Activated CD4-positive, alpha-beta T cell treated with anti-CD3 and anti-CD28 coated beads, Interleukin-2, amount 10 ng/mL, durations not matched to agents 7 days and 5 days (primary cell): Measurements from ENCODE around the gene PRR30. TPM values are rescaled to one million over a fixed set of nuclear protein-coding genes. Genes with fewer than 3 reads are reported as not detected.
"Not testable (repeated sequence)": the region's sequence is repeated elsewhere in the genome, so short reads cannot be mapped to it uniquely, and the experiment has no call there.

Experiments
- CTCF ChIA-PET: fragments of 350-600 bp; sonication (Branson Sonifier 250); formaldehyde crosslinking; loops from one replicate; lab custom pipeline; 2021; ENCODE audit warnings: antibody characterized with exemption; lab: Charles Lee
- POLR2A ChIA-PET: fragments of 350-600 bp; sonication (Branson Sonifier 250); formaldehyde crosslinking; loops from one replicate; lab custom pipeline; 2021; ENCODE audit warnings: antibody characterized with exemption; lab: Charles Lee
- DNase-seq: peaks from one replicate; pipeline ENCODE4 v3.0.0-alpha.2; 2020
- H3K27ac Mint-ChIP-seq: one replicate; pipeline ENCODE4 v1.8.0; 2021; ENCODE audit warnings: mild to moderate bottlenecking, moderate library complexity, mixed read lengths
- H3K27me3 Mint-ChIP-seq: one replicate; pipeline ENCODE4 v1.8.0; 2021; ENCODE audit warnings: mixed read lengths
- H3K36me3 Mint-ChIP-seq: one replicate; pipeline ENCODE4 v1.8.0; 2021; ENCODE audit warnings: low read depth, mixed read lengths
- H3K4me1 Mint-ChIP-seq: one replicate; pipeline ENCODE4 v1.8.0; 2021; ENCODE audit warnings: mixed read lengths
- H3K4me3 Mint-ChIP-seq: one replicate; pipeline ENCODE4 v1.8.0; 2021; ENCODE audit warnings: mild to moderate bottlenecking, moderate library complexity, mixed read lengths
- H3K9me3 Mint-ChIP-seq: one replicate; pipeline ENCODE4 v1.8.0; 2021; ENCODE audit warnings: mixed read lengths
- total RNA-seq, 2 experiments: library from RNA; stranded (reverse); gene quantifications; one replicate each; pipeline ENCODE4 v1.2.3, GENCODE V29; 2021

The PRR30 gene
- total RNA-seq, 2 experiments from 2014 or later = not detected

DNA sequence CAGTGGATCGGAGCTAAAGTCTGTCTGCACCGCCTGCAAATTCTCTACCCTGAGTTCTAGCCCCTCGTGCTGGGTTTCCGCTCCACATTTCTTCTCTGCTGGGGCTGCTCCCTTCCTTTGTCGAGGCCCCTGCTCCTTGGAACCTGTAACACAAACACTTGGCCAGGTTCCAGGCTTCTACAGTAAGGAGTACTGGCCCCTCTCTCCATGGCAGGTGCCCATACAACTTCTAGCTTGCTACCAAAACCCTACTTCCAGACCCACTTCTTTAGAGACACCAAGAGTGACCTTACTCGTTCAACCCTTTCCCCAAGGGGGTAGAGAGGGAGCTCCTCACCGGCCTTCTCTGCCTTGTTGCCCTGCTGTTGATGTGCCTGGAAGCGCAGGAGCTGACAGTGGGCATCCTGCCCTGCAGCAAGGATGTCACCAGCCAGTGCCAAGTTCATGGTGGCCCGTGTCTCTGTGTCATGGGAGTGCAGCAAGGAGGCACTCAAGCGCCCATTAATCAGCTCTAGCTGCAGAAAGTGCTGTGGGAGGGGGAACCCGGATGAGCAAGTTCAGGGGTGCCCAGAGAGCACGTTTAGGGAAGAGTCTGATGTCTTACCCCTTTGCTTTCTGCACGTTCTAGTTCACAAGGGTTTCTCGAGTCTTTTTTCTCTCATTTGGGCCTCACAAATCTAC, 5.9 kb downstream of the PRR30 start:
- Mint-ChIP-seq H3K9me3 (no peaks in the 10 kb centered on the region), H3K36me3 (peaks cover 32% of the 10 kb centered on the region), H3K27ac (peak overlapping the region; percentile 94), H3K4me3 (peak overlapping the region; percentile 79), H3K4me1 (peaks cover 29% of the 10 kb centered on the region), H3K27me3 (no peaks in the 10 kb centered on the region)
- ChIA-PET POLR2A (interaction anchor here (1.2 kb wide), 1 partner anchor 78 kb away, joined by 3 read pairs; the partner anchor contains the start of genes ATRAID and SLC5A6), CTCF (interaction anchor here (0.6 to 2.5 kb wide), 11 partner anchors 9 to 1267 kb away, joined by 3 to 11 read pairs (median 4); partner anchors contain the start of gene ABHD1)
- DNase-seq = peak; percentile 35

DNA sequence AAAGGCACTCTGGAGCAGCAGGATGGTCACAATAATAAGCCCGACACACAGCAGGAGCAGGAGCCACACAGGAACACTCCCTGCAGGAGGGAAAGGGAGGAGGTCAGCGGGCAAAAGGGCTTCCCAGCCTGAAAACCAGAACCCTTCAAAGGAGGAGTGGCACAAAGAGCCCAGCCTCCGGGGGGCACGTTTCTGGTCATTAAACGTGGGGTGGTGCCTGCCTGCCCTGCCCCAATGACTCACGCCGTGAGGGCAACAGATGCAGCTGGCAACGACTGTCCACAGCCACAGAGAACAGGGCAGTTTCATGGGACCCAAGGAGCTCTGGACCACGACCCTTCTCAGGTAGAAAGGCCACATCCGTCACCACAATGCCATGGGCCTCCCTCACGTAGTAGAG, 7.8 kb downstream of the PRR30 start:
- H3K27me3 Mint-ChIP-seq = no peaks in the 10 kb centered on the region
- no peak overlapping the region for H3K27ac Mint-ChIP-seq
- ChIA-PET POLR2A (no interaction called here), CTCF (interaction anchor here (1.1 to 1.2 kb wide), 3 partner anchors 12 to 178 kb away, joined by 3 to 5 read pairs (median 3); partner anchors contain the start of gene CGREF1)
- DNase-seq = no peak
- H3K36me3 Mint-ChIP-seq = peaks cover 32% of the 10 kb centered on the region
- H3K9me3 Mint-ChIP-seq = no peaks in the 10 kb centered on the region
- H3K4me3 Mint-ChIP-seq = no peak overlapping the region
- H3K4me1 Mint-ChIP-seq = peaks cover 29% of the 10 kb centered on the region

DNA sequence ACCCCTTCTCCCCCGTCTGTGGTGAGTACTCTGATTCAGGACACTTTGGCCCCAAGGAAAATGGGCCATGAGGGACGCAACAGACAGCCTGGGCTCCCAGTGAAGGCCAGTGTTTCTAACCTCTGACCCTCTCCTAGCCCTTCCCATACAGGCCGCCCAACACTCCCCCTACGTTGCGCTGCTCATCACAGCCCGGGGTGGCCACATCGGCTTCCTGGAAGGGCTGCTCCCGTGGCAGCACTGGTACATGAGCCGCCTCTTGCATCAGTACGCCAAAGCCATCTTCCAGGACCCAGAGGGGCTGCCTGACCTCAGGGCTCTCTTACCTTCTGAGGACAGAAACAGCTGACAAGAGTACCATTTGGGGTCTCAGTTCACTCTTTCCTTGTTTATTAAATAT, 8.8 kb downstream of the PRR30 start:
- Mint-ChIP-seq H3K4me1 (peaks cover 24% of the 10 kb centered on the region), H3K4me3 (no peak overlapping the region), H3K9me3 (no peaks in the 10 kb centered on the region), H3K27ac (no peak overlapping the region), H3K36me3 (peaks cover 32% of the 10 kb centered on the region), H3K27me3 (no peaks in the 10 kb centered on the region)
- CTCF ChIA-PET = interaction anchor here (1.1 kb wide), 1 partner anchor 179 kb away, joined by 3 read pairs; no protein-coding TSS in a partner anchor
- POLR2A ChIA-PET = no interaction called here
- DNase-seq = no peak

DNA sequence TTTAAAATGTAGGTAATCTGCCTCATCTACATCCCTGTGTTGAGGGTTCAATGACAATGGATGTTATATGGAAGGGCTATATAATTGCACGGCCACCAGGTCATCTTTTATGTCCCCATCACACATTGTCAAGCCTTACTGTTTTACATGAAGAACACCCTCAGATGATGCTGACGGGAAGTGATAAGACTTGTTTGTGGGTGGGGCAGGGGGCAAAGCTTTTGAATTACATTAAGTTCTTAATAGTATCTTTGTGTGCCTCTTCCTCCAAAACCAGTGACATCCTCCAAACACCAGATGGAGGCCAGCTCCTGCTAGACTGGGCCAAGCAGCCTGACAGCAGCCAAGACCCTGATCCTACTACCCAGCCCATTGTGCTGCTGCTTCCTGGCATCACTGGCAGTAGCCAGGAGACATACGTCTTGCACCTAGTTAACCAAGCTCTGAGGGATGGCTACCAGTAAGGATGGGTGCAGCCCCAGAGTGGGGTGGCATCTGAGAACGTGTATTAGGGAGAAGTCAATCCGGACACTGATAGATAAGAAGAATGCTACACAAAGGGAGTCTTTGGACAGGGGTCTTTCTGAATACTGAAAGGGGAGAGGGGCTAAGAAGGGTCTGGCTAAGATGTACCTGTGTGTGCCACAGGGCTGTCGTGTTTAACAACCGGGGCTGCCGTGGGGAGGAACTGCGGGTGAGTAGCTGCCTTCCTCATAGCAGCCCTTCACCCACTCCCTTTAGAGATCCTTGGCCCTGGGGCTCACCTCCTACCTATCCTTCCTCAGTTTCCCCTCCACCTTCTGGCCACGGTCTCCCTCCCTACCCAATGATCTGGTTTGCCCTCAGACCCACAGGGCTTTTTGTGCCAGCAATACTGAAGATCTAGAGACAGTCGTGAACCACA, 10.3 kb downstream of the PRR30 start:
- peaks cover 17% of the 10 kb centered on the region for H3K4me1 Mint-ChIP-seq
- no peaks in the 10 kb centered on the region for H3K27me3 Mint-ChIP-seq
- peaks cover 32% of the 10 kb centered on the region for H3K36me3 Mint-ChIP-seq
- ChIA-PET CTCF (interaction anchor here (0.6 to 1.1 kb wide), 3 partner anchors 28 to 43 kb away, joined by 3 to 5 read pairs (median 3); no protein-coding TSS in a partner anchor), POLR2A (no interaction called here)
- no peak for DNase-seq
- no peak overlapping the region for H3K4me3 Mint-ChIP-seq
- no peaks in the 10 kb centered on the region for H3K9me3 Mint-ChIP-seq
- no peak overlapping the region for H3K27ac Mint-ChIP-seq

DNA sequence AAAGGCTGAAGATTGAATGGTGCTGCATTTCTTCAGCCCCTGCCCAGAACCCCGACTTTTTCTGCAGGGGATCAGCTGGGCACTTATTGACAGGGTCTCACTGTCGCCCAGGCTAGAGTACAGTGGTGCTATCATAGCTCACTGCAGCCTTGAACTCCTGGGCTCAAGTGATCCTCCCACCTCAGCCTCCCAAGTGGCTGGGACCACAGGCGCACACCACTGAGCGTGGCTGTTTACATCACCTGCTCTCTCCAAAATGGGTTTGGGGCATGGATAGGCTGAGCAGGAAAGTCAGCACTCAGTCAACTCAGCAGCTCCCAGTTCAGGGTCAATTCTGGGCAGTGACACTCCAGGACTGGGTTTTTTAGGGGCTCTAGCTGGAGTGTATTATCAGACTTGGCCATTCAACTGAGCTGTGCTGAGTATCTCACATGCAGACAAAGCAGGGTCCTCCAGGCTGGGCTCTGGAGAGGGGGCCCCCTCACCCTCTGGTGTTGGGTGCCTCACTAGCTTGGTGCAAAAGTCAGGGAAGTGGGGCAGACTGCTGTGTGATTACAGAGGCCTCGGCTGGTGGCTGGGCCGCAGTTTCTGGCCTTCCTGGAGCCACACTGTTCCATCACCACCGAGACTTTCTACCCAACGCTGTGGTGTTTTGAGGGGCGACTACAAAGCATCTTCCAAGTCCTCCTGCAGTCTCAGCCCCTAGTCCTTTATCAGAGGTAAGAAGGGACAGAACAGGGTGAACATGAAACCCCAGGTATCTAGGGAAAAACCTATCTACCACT, 11.1 kb downstream of the PRR30 start:
- peaks cover 13% of the 10 kb centered on the region for H3K4me1 Mint-ChIP-seq
- POLR2A ChIA-PET = no interaction called here
- peaks cover under 1% of the 10 kb centered on the region for H3K27me3 Mint-ChIP-seq
- H3K9me3 Mint-ChIP-seq = no peaks in the 10 kb centered on the region
- H3K4me3 Mint-ChIP-seq = no peak overlapping the region
- CTCF ChIA-PET = interaction anchor here (0.6 to 1.1 kb wide), 2 partner anchors 27 to 35 kb away, joined by 3 read pairs; no protein-coding TSS in a partner anchor
- no peak for DNase-seq
- H3K36me3 Mint-ChIP-seq = peaks cover 29% of the 10 kb centered on the region
- H3K27ac Mint-ChIP-seq = no peak overlapping the region

DNA sequence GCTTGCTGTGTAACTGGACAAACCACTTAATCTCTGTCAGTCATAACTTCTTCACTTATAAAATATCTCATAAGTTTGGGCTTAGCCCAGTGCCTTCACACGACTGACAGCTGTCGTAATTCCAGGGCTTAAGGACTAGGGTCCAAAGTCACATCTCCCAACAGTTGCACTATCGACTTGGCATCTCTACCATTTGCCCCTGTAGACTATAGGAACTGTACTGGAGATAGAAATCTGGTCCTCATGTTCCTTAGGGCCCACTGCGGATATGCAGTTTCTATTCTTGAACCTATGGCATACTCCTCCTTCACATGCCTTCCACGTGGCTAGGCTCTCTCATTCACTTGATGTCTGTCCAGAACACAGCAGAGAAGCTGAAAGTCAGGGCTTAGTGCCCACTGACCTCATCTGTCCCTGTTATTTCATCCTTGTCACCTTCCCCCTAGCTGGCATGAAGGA, 12.9 kb downstream of the PRR30 start:
- POLR2A ChIA-PET = no interaction called here
- H3K9me3 Mint-ChIP-seq = no peaks in the 10 kb centered on the region
- DNase-seq = no peak
- H3K4me3 Mint-ChIP-seq = no peak overlapping the region
- H3K36me3 Mint-ChIP-seq = peaks cover 18% of the 10 kb centered on the region
- CTCF ChIA-PET = no interaction called here
- H3K27me3 Mint-ChIP-seq = peaks cover 15% of the 10 kb centered on the region
- no peak overlapping the region for H3K27ac Mint-ChIP-seq
- peaks cover 6% of the 10 kb centered on the region for H3K4me1 Mint-ChIP-seq

DNA sequence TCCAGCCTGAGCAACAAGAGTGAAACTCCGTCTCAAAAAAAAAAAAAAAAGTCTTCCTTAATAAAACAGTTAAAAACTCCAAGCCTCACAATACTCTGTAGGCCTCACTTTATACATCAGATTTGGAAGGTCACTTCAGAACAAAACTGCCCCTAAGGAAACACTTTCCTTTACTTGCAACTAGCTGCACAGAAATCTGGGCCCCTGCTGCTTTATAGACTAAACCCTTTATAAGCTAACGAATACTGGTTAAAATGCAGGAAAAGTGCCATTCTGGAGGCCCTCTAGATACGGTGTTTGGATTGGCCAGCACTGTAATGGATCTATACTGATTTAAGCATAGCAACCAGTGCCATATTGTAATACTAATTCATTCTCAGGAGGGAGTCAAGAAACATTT, 14.1 kb downstream of the PRR30 start:
- H3K9me3 Mint-ChIP-seq = no peaks in the 10 kb centered on the region
- peaks cover 21% of the 10 kb centered on the region for H3K27me3 Mint-ChIP-seq
- peaks cover 7% of the 10 kb centered on the region for H3K36me3 Mint-ChIP-seq
- ChIA-PET POLR2A (interaction anchor here (0.6 kb wide), 1 partner anchor 238 kb away, joined by 16 read pairs; no protein-coding TSS in a partner anchor), CTCF (interaction anchor here (0.6 to 1.6 kb wide), 2 partner anchors 27 to 178 kb away, joined by 3 to 4 read pairs; no protein-coding TSS in a partner anchor)
- no peak overlapping the region for H3K27ac Mint-ChIP-seq
- DNase-seq = no peak
- peaks cover 6% of the 10 kb centered on the region for H3K4me1 Mint-ChIP-seq
- no peak overlapping the region for H3K4me3 Mint-ChIP-seq

DNA sequence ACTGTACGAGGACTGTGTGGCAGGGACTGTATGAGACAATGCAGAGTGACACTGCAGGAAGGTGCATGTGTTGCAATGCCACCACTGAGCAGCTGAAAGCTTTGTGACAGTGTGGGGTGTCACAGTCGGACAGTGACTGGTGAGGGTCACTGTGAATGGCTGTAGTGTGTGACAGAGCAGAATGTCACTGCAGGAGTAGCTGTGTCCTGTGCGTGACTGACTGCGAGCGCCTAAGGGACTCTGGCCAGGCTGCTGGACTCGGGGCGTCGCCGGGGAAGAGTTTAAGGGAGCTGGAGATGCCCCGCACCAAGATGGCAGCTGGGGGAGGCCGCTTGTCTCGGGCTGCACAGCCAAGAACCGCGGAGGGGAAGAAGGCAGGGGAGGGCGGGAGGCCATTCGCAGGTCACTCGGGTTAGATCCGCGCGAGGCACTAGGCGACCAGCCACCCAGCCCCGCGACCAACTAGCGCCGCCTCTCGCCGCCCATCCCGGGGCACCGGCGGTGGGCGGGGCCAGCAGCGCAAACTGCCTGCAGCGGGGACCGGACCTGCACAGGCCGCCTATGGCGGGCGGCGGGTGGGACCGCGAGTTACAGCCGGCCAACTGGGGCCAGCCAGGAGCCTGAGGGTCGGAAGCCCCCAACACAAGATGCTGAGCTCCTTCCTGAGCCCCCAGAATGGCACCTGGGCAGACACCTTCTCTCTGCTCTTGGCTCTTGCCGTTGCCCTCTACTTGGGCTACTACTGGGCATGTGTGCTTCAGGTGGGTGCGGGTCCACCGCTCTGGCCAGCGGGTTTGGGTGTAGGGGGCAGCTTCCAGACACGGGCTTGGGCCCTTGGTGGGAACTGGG, 15.7 kb downstream of the PRR30 start, which contains the start of gene ABHD1:
ABHD1 (plus strand) TSS at position 514 of the 849 bp plus-strand sequence; CDS start at position 648, 134 bp downstream.
- DNase-seq = peak; percentile 56
- Mint-ChIP-seq H3K27ac (peak within 1 kb of the TSS; percentile 77), H3K36me3 (no peaks in the 10 kb centered on the region), H3K4me1 (peaks cover 15% of the 10 kb centered on the region), H3K9me3 (no peaks in the 10 kb centered on the region), H3K4me3 (peak within 1 kb of the TSS; percentile 81), H3K27me3 (peaks cover 32% of the 10 kb centered on the region)
- CTCF ChIA-PET = interaction anchor here (0.6 to 2.5 kb wide), 6 partner anchors 11 to 365 kb away, joined by 3 to 11 read pairs (median 4); partner anchors contain the start of genes PREB and PRR30
- POLR2A ChIA-PET = no interaction called here

DNA sequence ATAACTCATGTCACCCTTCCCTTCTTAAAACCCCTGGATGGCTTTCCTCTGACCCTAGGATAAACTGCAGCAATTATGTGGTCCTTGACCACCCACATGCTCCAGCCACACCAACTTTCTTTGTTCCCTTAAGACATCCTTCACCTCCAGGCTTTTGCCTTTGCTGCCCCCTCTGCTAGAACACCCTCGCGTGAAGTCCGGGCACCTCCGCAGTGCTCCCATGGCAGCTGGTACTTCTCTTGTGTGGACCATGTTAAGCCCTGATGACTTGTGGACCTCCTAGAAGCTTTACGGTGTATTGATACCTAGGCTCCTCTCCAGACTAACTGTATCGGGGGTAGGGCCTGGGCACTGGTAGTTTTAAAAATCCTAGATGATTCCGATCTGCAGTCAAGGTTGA, 16.4 kb downstream of the PRR30 start:
- Mint-ChIP-seq H3K9me3 (no peaks in the 10 kb centered on the region), H3K27me3 (peaks cover 36% of the 10 kb centered on the region), H3K27ac (peak overlapping the region; percentile 77), H3K4me1 (peaks cover 16% of the 10 kb centered on the region), H3K36me3 (no peaks in the 10 kb centered on the region), H3K4me3 (peak overlapping the region; percentile 81)
- POLR2A ChIA-PET = no interaction called here
- CTCF ChIA-PET = interaction anchor here (0.9 to 2.5 kb wide), 3 partner anchors 12 to 20 kb away, joined by 3 to 11 read pairs (median 3); partner anchors contain the start of gene PREB
- no peak for DNase-seq

DNA sequence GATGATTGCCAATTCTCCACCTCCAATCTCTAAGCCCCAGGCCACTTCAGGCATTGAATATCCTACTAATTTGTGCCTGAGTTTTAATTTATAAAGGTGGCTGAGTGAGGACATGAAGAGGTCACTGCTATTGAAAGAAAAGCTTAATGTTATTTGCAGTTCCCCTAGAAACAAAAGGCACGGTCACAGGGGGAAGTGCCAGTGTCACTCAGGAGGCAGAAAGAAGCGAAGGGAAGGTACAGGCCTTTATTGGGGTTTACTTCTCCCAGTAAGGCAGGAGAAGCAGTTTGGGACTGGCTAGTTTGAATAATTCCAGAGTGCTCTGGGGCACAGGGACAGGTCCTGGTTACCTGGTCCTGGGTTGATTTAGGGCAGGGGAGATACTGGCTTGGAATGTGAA, 17.3 kb downstream of the PRR30 start:
- H3K36me3 Mint-ChIP-seq = no peaks in the 10 kb centered on the region
- DNase-seq = no peak
- H3K27me3 Mint-ChIP-seq = peaks cover 41% of the 10 kb centered on the region
- peaks cover 16% of the 10 kb centered on the region for H3K4me1 Mint-ChIP-seq
- ChIA-PET CTCF (interaction anchor here (2.5 kb wide), 1 partner anchor 13 kb away, joined by 11 read pairs; the partner anchor contains the start of gene PREB), POLR2A (no interaction called here)
- no peak overlapping the region for H3K27ac Mint-ChIP-seq
- H3K9me3 Mint-ChIP-seq = no peaks in the 10 kb centered on the region
- H3K4me3 Mint-ChIP-seq = no peak overlapping the region

DNA sequence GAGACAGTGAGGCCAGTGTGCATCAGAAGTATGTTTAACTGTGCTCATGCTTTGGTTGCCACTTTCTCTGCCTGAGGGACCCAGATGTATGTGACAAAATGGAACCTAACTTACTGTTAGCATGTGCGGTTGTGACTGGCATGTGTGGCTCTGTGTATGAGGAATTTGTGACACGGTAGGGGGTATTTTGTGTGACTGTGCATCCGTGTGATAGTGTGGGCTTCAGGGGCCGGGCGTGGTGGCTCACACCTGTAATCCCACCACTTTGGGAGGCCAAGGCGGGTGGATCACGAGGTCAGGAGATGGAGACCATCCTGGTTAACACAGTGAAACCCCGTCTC, 19.9 kb downstream of the PRR30 start:
- DNase-seq, H3K27ac Mint-ChIP-seq, H3K36me3 Mint-ChIP-seq, POLR2A ChIA-PET, H3K9me3 Mint-ChIP-seq: not testable (repeated sequence)
- Mint-ChIP-seq H3K27me3 (peaks cover 41% of the 10 kb centered on the region), H3K4me3 (peak overlapping the region; percentile 71), H3K4me1 (peaks cover 16% of the 10 kb centered on the region)
- CTCF ChIA-PET = interaction anchor here (1.5 kb wide), 1 partner anchor 13 kb away, joined by 5 read pairs; no protein-coding TSS in a partner anchor
